HepG2 (cell line): ENCODE results near the gene FBXO7. TPM values are rescaled to one million over a fixed set of nuclear protein-coding genes. Genes with fewer than 3 reads are reported as not detected.

Experiments used
- BCLAF1 ChIP-seq: fragments of 450-650 bp; IDR thresholded peaks from 2 replicates; pipeline ENCODE4 v1.6.1; 2017; ENCODE audit warnings: mild to moderate bottlenecking
- HIC2 ChIP-seq: sonication (generic); formaldehyde crosslinking; IDR thresholded peaks from 2 replicates; pipeline ENCODE4 v1.9.0; 2022; ENCODE audit warnings: low read depth, missing genetic modification reagents
- HOXA3 ChIP-seq: sonication (generic); formaldehyde crosslinking; IDR thresholded peaks from 2 replicates; pipeline ENCODE4 v1.5.0; 2020; ENCODE audit warnings: missing genetic modification reagents
- HOXD1 ChIP-seq: sonication (generic); formaldehyde crosslinking; IDR thresholded peaks from 2 replicates; pipeline ENCODE4 v1.5.0; 2020; ENCODE audit warnings: missing genetic modification reagents
- MAFK ChIP-seq, 2 experiments: IDR thresholded peaks in 1 of 2; conservative IDR thresholded peaks in 1 of 2; 2 replicates each; pipeline ENCODE4 v1.6.1; 2011; ENCODE audit warnings: improper control_type of control experiment in 2 of 2, low read length in 2 of 2
- PCBP1 ChIP-seq: fragments of 200-400 bp; formaldehyde crosslinking; IDR thresholded peaks from 2 replicates; pipeline ENCODE4 v1.6.1; 2017; ENCODE audit warnings: mild to moderate bottlenecking, low read depth, low read length, borderline replicate concordance
- ZBTB3 ChIP-seq: sonication (generic); formaldehyde crosslinking; IDR thresholded peaks from 2 replicates; pipeline ENCODE4 v1.4.0; 2020; ENCODE audit warnings: low read depth, mild to moderate bottlenecking, moderate library complexity, missing genetic modification reagents, borderline replicate concordance
- ZBTB42 ChIP-seq: sonication (generic); formaldehyde crosslinking; IDR thresholded peaks from 2 replicates; pipeline ENCODE4 v1.5.0; 2020; ENCODE audit warnings: mild to moderate bottlenecking, missing genetic modification reagents
- ZNF17 ChIP-seq: sonication (generic); formaldehyde crosslinking; IDR thresholded peaks from 2 replicates; pipeline ENCODE4 v1.5.0; 2020; ENCODE audit warnings: mild to moderate bottlenecking, missing genetic modification reagents
- ZNF766 ChIP-seq: sonication (generic); formaldehyde crosslinking; IDR thresholded peaks from 2 replicates; pipeline ENCODE4 v1.5.0; 2020; ENCODE audit warnings: missing genetic modification reagents, borderline replicate concordance
- polyA plus RNA-seq, 8 experiments: library from polyadenylated mRNA; depleted of rRNA in 3 of 8; stranded (reverse) in 7 of 8; unstranded in 1 of 8; fragments of >200 nt; fragmentation: Illumina TruSeq in 4 of 8; extraction: Trizol in 4 of 8; gene quantifications; 2 replicates each; pipeline versions ENCODE4 v1.2.1 to v1.2.3, GENCODE V29; 2011 to 2016; ENCODE audit warnings: low read depth in 4 of 8, missing spikeins in 1 of 8, mixed read lengths in 1 of 8; ENCODE audit not compliant: insufficient read depth in 1 of 8
- total RNA-seq, 5 experiments: library from RNA; depleted of rRNA; stranded (reverse); fragments of >200 nt; fragmentation: Illumina TruSeq; extraction: Trizol; gene quantifications; 2 replicates each; pipeline ENCODE4 v1.2.3, GENCODE V29; 2016; ENCODE audit warnings: low read depth in 1 of 5
- TF ChIP-seq, protein P1 (sequence below): sonication (generic); formaldehyde crosslinking; IDR thresholded peaks from 2 replicates; pipeline ENCODE4 v1.5.0; 2020; ENCODE audit warnings: missing genetic modification reagents

Gene FBXO7
- total and polyA plus RNA-seq, 2 of the 13 experiments (the other 11 are each of a cell fraction or from before 2014, with no cell fraction given): 105 to 172 TPM

GRCh38 chr22:32478994-32479393 is 4.4 kb downstream of the FBXO7 start (continued):
- TF ChIP-seq MAFK (conservative IDR thresholded peaks at IDR 0.05 in 1 of 2, IDR thresholded peaks at IDR 0.05 in 1 of 2; ENCODE audit: low read length in 2 of 2): no peak
- no peak for TF ChIP-seq BCLAF1
- TF ChIP-seq ZNF17: no peak
- no peak for TF ChIP-seq PCBP1
- no peak for TF ChIP-seq HOXA3 (CRISPR knock-in tag)
- no peak for TF ChIP-seq HIC2 (CRISPR knock-in tag)
- no peak for TF ChIP-seq ZBTB3 (CRISPR knock-in tag)
- TF ChIP-seq, protein P1, sequence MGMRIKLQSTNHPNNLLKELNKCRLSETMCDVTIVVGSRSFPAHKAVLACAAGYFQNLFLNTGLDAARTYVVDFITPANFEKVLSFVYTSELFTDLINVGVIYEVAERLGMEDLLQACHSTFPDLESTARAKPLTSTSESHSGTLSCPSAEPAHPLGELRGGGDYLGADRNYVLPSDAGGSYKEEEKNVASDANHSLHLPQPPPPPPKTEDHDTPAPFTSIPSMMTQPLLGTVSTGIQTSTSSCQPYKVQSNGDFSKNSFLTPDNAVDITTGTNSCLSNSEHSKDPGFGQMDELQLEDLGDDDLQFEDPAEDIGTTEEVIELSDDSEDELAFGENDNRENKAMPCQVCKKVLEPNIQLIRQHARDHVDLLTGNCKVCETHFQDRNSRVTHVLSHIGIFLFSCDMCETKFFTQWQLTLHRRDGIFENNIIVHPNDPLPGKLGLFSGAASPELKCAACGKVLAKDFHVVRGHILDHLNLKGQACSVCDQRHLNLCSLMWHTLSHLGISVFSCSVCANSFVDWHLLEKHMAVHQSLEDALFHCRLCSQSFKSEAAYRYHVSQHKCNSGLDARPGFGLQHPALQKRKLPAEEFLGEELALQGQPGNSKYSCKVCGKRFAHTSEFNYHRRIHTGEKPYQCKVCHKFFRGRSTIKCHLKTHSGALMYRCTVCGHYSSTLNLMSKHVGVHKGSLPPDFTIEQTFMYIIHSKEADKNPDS (CRISPR knock-in tag): no peak
- no peak for TF ChIP-seq HOXD1 (CRISPR knock-in tag)
- no peak for TF ChIP-seq ZBTB42 (CRISPR knock-in tag)
- TF ChIP-seq ZNF766: no peak
